A549 (cell line): ENCODE results near the gene SYT2. TPM values are rescaled to one million over a fixed set of nuclear protein-coding genes. Genes with fewer than 3 reads are reported as not detected.

Source experiments
- ATAC-seq, 2 experiments: fragments of 200-7000 bp in 1 of 2; fragments of >200 bp in 1 of 2; cut with Nextera tagmentation in 1 of 2; cut with Tn5 transposase in 1 of 2; 3 replicates each; pipeline versions ENCODE4 v1.8.0 to v1.9.1; 2018 to 2020; ENCODE audit warnings: mild to moderate bottlenecking in 1 of 2, moderate library complexity in 1 of 2
- CTCF ChIA-PET: fragments of 300-600 bp; sonication (Branson Sonifier 250); formaldehyde crosslinking; extraction: SDS; loops from one replicate; lab custom pipeline; 2021; ENCODE audit warnings: antibody characterized with exemption, inconsistent platforms; lab: Yijun Ruan, JAX
- POLR2A ChIA-PET: fragments of 350-600 bp; formaldehyde crosslinking; extraction: SDS; loops from one replicate; lab custom pipeline; 2021; ENCODE audit warnings: antibody characterized with exemption, inconsistent platforms; lab: Yijun Ruan, JAX
- DNase-seq, 2 experiments: peaks; one replicate each; pipeline versions ENCODE4 v3.0.0 to v3.0.0-alpha.2; 2011 to 2016; ENCODE audit warnings: low read depth in 1 of 2, low spot score in 1 of 2
- FAIRE-seq: peaks from 2 replicates; lab custom pipeline; 2011; peaks lifted over from hg19 to GRCh38; lab: Jason Lieb, UNC
- H3K27ac ChIP-seq, 2 experiments: fragments of >200 bp; sonication (Bioruptor Twin); formaldehyde crosslinking; 3 replicates each; pipeline ENCODE4 v1.5.1; 2016 to 2017
- H3K4me1 ChIP-seq: fragments of >200 bp; sonication (Bioruptor Twin); formaldehyde crosslinking; 3 replicates; pipeline ENCODE4 v1.6.1; 2016
- H3K4me2 ChIP-seq: fragments of >200 bp; sonication (Bioruptor Twin); formaldehyde crosslinking; 3 replicates; pipeline ENCODE4 v1.6.1; 2016
- H3K4me3 ChIP-seq: fragments of >200 bp; sonication (Bioruptor Twin); formaldehyde crosslinking; 3 replicates; pipeline ENCODE4 v1.5.1; 2016
- H3K9me3 ChIP-seq: fragments of >200 bp; sonication (Bioruptor Twin); formaldehyde crosslinking; 3 replicates; pipeline ENCODE4 v1.6.1; 2016
- BCL3 ChIP-seq: fragments of >200 bp; sonication (Bioruptor Twin); formaldehyde crosslinking; IDR thresholded peaks from 3 replicates; pipeline ENCODE4 v1.6.1; 2016
- CBX8 ChIP-seq: fragments of 200-600 bp; sonication (generic); IDR thresholded peaks from 2 replicates; pipeline ENCODE4 v1.6.1; 2016
- CEBPB ChIP-seq, 2 experiments: fragments of >200 bp in 1 of 2; sonication (Bioruptor Twin) in 1 of 2; formaldehyde crosslinking in 1 of 2; IDR thresholded peaks; 2 replicates each; pipeline ENCODE4 v1.6.1; 2012 to 2016
- CHD2 ChIP-seq: fragments of 150-350 bp; IDR thresholded peaks from 2 replicates; pipeline ENCODE4 v1.6.1; 2014; ENCODE audit warnings: low read length; ENCODE audit not compliant: partially characterized antibody
- CTCF ChIP-seq: fragments of >200 bp; sonication (Bioruptor Twin); formaldehyde crosslinking; IDR thresholded peaks from 3 replicates; pipeline ENCODE4 v1.5.1; 2016
- EHF ChIP-seq: fragments of 250-450 bp; sonication (Bioruptor Pico); IDR thresholded peaks from 2 replicates; pipeline ENCODE4 v1.5.0; 2020; ENCODE audit warnings: mild to moderate bottlenecking
- EP300 ChIP-seq, 2 experiments: fragments of >200 bp; sonication (Bioruptor Twin); formaldehyde crosslinking; IDR thresholded peaks; 2 replicates in 1 of 2; 3 replicates in 1 of 2; pipeline ENCODE4 v1.6.1; 2016 to 2017
- FOSL2 ChIP-seq, 2 experiments: fragments of 450-650 bp in 1 of 2; fragments of >200 bp in 1 of 2; sonication (Bioruptor Twin) in 1 of 2; formaldehyde crosslinking; IDR thresholded peaks; 2 replicates each; pipeline versions ENCODE4 v1.5.0 to v1.6.1; 2016 to 2020; ENCODE audit warnings: mild to moderate bottlenecking in 1 of 2, moderate library complexity in 1 of 2
- HDAC2 ChIP-seq: fragments of 200-600 bp; sonication (generic); IDR thresholded peaks from 2 replicates; pipeline ENCODE4 v1.6.1; 2016
- HEYL ChIP-seq: fragments of 250-450 bp; sonication (Bioruptor Pico); IDR thresholded peaks from 2 replicates; pipeline ENCODE4 v1.8.0; 2021; ENCODE audit warnings: mild to moderate bottlenecking, moderate library complexity
- JUNB ChIP-seq: fragments of >200 bp; sonication (Bioruptor Twin); formaldehyde crosslinking; IDR thresholded peaks from 2 replicates; pipeline ENCODE4 v1.6.1; 2016
- KDM1A ChIP-seq: fragments of 200-600 bp; sonication (generic); IDR thresholded peaks from 2 replicates; pipeline ENCODE4 v1.6.1; 2016; ENCODE audit warnings: low read depth, mild to moderate bottlenecking
- KDM5A ChIP-seq: fragments of 200-600 bp; sonication (generic); IDR thresholded peaks from 2 replicates; pipeline ENCODE4 v1.6.1; 2016; ENCODE audit warnings: antibody characterized with exemption, mild to moderate bottlenecking
- MAFK ChIP-seq: fragments of 450-650 bp; IDR thresholded peaks from 2 replicates; pipeline ENCODE4 v1.6.1; 2014; ENCODE audit not compliant: partially characterized antibody
- MAZ ChIP-seq: fragments of 150-350 bp; IDR thresholded peaks from 2 replicates; pipeline ENCODE4 v1.6.1; 2014; ENCODE audit warnings: antibody characterized with exemption, low read depth, low read length, borderline replicate concordance
- MYC ChIP-seq: IDR thresholded peaks from 2 replicates; pipeline ENCODE4 v1.6.1; 2012; ENCODE audit warnings: mild to moderate bottlenecking, inconsistent platforms, low read length, improper control_type of control experiment, borderline replicate concordance
- NPAS2 ChIP-seq: fragments of 250-450 bp; sonication (Bioruptor Pico); IDR thresholded peaks from 2 replicates; pipeline ENCODE4 v1.8.0; 2022; ENCODE audit warnings: mild to moderate bottlenecking, moderate library complexity, borderline replicate concordance
- RNF2 ChIP-seq: fragments of 200-600 bp; sonication (generic); IDR thresholded peaks from 2 replicates; pipeline ENCODE4 v1.6.1; 2016; ENCODE audit warnings: low read depth, mild to moderate bottlenecking, antibody characterized with exemption, moderate library complexity, borderline replicate concordance
- ZC3H11A ChIP-seq: fragments of 450-650 bp; IDR thresholded peaks from 2 replicates; pipeline ENCODE4 v1.6.1; 2014; ENCODE audit warnings: antibody characterized with exemption, mild to moderate bottlenecking
- ZNF302 ChIP-seq: fragments of 250-450 bp; sonication (Bioruptor Pico); IDR thresholded peaks from 2 replicates; pipeline ENCODE4 v1.9.0; 2021; ENCODE audit warnings: inconsistent platforms, mild to moderate bottlenecking, moderate library complexity
- ZSCAN20 ChIP-seq: fragments of 250-450 bp; sonication (Bioruptor Pico); IDR thresholded peaks from 2 replicates; pipeline ENCODE4 v1.8.0; 2022; ENCODE audit warnings: mild to moderate bottlenecking, moderate library complexity
- WGBS: methylation state at CpG from one replicate; pipeline ENCODE4 v1.1.6; 2017; ENCODE audit errors: missing lambda C conversion rate; 5-methylcytosine and 5-hydroxymethylcytosine counted together
- polyA plus RNA-seq, 4 experiments: library from polyadenylated mRNA; depleted of rRNA in 3 of 4; stranded (reverse); fragments of >200 nt; fragmentation: RNase III in 1 of 4; extraction: RNeasy Plus Mini Kit Qiagen cat#74134 plus additional on column Dnase treatment in 1 of 4; gene quantifications; 2 replicates in 3 of 4; 3 replicates in 1 of 4; pipeline ENCODE4 v1.2.3, GENCODE V29; 2011 to 2017
- TF ChIP-seq, protein P1 (sequence below): IDR thresholded peaks from 2 replicates; pipeline ENCODE4 v1.6.1; 2012
- TF ChIP-seq, protein P2 (sequence below): fragments of 250-450 bp; sonication (Bioruptor Pico); IDR thresholded peaks from 2 replicates; pipeline ENCODE4 v1.5.0; 2021; ENCODE audit warnings: mild to moderate bottlenecking, moderate library complexity, borderline replicate concordance
- TF ChIP-seq, protein P3 (sequence below): fragments of 450-650 bp; IDR thresholded peaks from 2 replicates; pipeline ENCODE4 v1.6.1; 2014; ENCODE audit warnings: antibody characterized with exemption

SYT2 gene
- polyA plus RNA-seq, 2 of the 4 experiments (the other 2 are of a cell fraction), result 0.03 to 0.04 TPM

DNA sequence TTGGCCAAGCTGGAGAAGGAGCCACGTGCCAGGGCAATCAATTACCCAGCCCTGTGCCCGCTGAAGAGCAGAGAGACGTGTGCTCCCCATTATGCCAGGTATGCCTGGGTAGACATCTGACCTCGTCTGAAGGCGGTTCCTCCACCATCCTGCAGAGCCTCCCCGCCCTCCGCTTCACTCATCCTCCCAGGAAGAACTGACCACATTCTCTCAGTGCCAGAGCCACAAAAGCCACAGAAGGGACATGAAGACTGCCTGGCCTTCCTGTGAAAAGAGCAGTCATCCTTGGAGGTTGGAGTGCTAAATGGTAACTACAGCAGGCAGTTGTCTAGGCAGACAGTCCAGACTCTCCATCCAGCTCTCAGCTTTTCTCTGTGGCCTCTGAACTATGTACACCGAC is 12.0 kb downstream of the SYT2 start:
- CTCF ChIA-PET, result interaction anchor here (0.6 to 4.8 kb wide), 2 partner anchors 13 to 21 kb away, joined by 3 to 31 read pairs; no protein-coding TSS in a partner anchor
- no peak for FAIRE-seq
- no peak for ATAC-seq
- no peak for TF ChIP-seq MAZ
- no peak for TF ChIP-seq JUNB
- no peak for TF ChIP-seq ZC3H11A
- TF ChIP-seq, protein P1, sequence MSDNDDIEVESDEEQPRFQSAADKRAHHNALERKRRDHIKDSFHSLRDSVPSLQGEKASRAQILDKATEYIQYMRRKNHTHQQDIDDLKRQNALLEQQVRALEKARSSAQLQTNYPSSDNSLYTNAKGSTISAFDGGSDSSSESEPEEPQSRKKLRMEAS, result no peak
- no peak for TF ChIP-seq EP300 (IDR thresholded peaks at IDR 0.05)
- TF ChIP-seq CBX8, result no peak
- no peak for TF ChIP-seq FOSL2 (IDR thresholded peaks at IDR 0.05)
- TF ChIP-seq FOSL2 (CRISPR knock-in tag; IDR thresholded peaks at IDR 0.05), result no peak
- no peak for TF ChIP-seq RNF2
- no peak for TF ChIP-seq CHD2
- TF ChIP-seq, all 56 proteins: peak for 0
- no peak overlapping the region for H3K4me3 ChIP-seq
- no peak overlapping the region for H3K4me2 ChIP-seq
- no peak for DNase-seq
- H3K9me3 ChIP-seq, result no peaks in the 10 kb centered on the region
- POLR2A ChIA-PET, result no interaction called here
- 25% methylated on average over 8 of the region's 8 CpGs for WGBS
- H3K27ac ChIP-seq, result no peak overlapping the region
- H3K4me1 ChIP-seq, result no peaks in the 10 kb centered on the region

- DNase-seq (peak in 1 of 2 experiments; percentile 20), FAIRE-seq (no peak), ATAC-seq (peak; percentile 52 to 62; a peak in 3 of 6 replicates)
- CTCF ChIA-PET, result interaction anchor here (1.2 to 4.8 kb wide), 2 partner anchors 22 to 25 kb away, joined by 4 to 31 read pairs; no protein-coding TSS in a partner anchor
- Histone ChIP-seq H3K4me2 (no peak overlapping the region), H3K4me1 (no peaks in the 10 kb centered on the region), H3K27ac (no peak overlapping the region), H3K4me3 (no peak overlapping the region), H3K9me3 (no peaks in the 10 kb centered on the region)
- WGBS, result 30% methylated on average over 6 of the region's 6 CpGs
- POLR2A ChIA-PET, result no interaction called here
- TF ChIP-seq BCL3 (no peak), ZNF302 (CRISPR knock-in tag) (no peak), HEYL (no peak), MYC (no peak), EHF (no peak), NPAS2 (CRISPR knock-in tag) (no peak), HDAC2 (no peak), MAFK (no peak), CEBPB (IDR thresholded peaks at IDR 0.05) (no peak), KDM5A (no peak), KDM1A (no peak), ZC3H11A (no peak), CTCF (no peak), MAZ (no peak), ZSCAN20 (no peak)
- TF ChIP-seq, protein P1, result no peak
- TF ChIP-seq, protein P2, sequence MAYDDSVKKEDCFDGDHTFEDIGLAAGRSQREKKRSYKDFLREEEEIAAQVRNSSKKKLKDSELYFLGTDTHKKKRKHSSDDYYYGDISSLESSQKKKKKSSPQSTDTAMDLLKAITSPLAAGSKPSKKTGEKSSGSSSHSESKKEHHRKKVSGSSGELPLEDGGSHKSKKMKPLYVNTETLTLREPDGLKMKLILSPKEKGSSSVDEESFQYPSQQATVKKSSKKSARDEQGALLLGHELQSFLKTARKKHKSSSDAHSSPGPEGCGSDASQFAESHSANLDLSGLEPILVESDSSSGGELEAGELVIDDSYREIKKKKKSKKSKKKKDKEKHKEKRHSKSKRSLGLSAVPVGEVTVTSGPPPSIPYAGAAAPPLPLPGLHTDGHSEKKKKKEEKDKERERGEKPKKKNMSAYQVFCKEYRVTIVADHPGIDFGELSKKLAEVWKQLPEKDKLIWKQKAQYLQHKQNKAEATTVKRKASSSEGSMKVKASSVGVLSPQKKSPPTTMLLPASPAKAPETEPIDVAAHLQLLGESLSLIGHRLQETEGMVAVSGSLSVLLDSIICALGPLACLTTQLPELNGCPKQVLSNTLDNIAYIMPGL, result no peak
- TF ChIP-seq, protein P3, sequence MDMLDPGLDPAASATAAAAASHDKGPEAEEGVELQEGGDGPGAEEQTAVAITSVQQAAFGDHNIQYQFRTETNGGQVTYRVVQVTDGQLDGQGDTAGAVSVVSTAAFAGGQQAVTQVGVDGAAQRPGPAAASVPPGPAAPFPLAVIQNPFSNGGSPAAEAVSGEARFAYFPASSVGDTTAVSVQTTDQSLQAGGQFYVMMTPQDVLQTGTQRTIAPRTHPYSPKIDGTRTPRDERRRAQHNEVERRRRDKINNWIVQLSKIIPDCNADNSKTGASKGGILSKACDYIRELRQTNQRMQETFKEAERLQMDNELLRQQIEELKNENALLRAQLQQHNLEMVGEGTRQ, result no peak
These were observed 13.2 kb downstream of the SYT2 start for GRCh38 chr1:202697038-202697437.
